ENCODE results near the gene LATS2. TPM values are rescaled to one million over a fixed set of nuclear protein-coding genes. Genes with fewer than 3 reads are reported as not detected.
"Not testable (repeated sequence)": the region's sequence is repeated elsewhere in the genome, so short reads cannot be mapped to it uniquely, and the experiment has no call there.

The LATS2 gene
- polyA plus RNA-seq, 10 donors = 15.3 to 23.1 (median 19.2) TPM

DNA sequence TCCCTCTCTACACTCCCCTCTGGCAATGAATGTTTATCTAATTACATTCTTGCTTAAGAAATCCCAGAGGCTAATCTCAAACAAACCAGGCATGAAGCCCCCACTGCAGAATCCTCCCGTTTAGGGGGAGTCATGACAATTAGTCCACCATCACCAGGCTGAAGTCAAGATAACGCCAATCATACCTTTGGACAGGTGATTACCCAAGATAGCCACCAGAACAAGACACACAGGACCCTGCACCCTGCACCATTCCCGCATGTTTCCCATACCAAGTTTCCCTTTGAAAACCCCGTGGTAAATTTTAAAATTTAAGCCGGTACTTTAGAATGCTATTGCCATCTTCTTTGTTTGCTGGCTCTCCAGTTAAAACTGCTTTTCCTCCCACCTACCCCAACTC lies 94.0 kb downstream of the LATS2 start:
- DNase-seq = no peak

DNA sequence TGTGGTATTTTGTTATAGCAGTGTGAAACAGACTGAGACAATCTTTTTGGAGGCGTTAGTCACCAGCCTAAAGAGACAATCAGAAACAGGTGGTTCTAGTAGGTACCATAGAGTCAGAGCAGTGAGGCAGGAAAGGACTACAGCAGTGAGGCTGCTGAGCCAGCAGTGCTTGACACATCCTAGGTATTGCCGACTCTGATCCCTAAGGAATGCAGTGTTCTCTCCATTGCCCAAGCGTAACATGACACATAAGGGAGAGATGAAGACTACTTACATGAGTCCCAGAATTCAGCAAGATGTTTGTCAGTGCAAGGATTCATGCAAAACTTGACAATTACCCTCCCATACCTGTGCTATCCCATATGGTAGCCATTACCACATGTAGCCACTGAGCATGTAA lies 96.5 kb downstream of the LATS2 start:
- no peak for DNase-seq

DNA sequence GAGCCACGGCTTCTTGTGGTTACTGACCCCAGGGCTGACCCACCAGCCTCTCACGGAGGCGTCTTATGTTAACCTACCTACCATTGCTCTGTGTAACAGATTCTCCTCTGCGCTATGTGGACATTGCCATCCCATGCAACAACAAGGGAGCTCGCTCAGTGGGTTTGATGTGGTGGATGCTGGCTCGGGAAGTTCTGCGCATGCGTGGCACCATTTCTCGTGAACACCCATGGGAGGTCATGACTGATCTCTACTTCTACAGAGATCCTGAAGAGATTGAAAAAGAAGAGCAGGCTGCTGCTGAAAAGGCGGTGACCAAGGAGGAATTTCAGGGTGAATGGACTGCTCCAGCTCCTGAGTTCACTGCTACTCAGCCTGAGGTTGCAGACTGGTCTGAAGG lies 99.7 kb downstream of the LATS2 start:
- not testable (repeated sequence) for DNase-seq

DNA sequence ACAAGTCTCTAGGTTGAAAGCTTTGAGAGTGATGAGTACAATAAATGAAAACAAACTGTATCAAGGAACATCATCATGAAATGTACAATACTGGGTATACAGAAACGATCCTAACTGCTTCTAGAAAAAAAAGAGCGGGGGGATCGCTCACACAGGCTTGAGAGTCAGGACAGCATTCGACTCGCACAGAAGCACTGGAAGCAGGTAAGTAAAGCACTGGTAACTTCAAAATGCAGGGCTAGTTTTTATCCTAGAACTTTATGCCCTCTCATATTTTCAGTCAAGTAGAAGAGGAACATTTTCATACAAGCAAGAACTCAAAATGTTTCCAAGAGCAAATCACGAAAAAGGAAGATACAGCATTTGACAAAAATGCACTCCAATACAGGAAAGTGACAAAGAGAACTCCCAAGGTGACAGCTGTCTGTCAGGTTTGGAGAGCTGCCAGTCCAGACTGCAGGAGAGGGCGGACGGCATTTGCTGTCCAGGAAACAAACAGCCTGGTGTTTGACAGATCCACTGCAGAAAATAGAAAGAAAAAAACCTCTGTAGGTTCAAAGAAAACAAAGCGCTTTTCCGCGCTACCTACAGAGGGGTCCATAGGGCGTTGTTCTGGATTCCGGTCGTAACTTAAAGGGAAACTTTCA lies 100.6 kb downstream of the LATS2 start:
- no peak for DNase-seq

DNA sequence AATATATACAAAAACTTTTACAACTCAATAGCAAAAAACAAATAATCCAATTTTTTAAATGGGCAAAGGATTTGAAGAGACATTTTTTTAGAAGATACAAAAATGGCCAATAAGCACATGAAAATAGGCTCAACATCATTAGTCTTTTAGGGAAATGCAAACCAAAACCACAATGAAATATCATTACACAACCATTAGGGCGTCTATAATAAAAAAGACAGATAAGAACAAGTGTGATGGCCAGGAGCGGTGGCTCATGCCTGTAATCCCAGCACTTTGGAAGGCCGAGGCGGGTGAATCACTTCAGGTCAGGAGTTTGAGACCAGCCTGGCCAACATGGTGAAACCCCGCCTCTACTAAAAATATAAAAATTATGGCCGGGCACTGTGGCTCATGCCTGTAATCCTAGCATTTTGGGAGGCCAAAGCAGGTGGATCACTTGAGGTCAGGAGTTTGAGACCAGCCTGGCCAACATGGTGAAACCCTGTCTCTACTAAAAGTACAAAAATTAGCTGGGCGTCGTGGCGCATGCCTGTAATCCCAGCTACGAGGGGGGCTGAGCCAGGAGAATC lies 104.3 kb downstream of the LATS2 start:
- not testable (repeated sequence) for DNase-seq

DNA sequence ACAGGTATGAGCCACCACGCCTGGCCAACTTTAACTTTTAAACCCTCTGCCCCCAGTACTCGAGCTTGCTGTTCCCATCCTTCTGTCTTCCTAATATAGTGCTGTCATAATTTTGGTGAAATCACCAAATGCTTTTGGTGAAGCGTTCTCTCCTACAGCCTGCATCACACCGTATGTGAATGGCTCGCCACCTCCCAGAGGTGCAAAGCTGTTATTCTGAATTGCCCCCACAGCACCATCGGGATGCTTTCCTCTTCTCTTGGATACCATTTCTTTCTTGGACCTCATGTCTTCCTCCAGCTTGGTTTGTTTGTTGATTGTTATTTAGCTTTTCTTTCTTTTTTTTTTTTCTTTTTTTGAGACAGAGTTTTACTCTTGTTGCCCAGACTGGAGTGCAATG lies 105.9 kb downstream of the LATS2 start:
- no peak for DNase-seq

DNA sequence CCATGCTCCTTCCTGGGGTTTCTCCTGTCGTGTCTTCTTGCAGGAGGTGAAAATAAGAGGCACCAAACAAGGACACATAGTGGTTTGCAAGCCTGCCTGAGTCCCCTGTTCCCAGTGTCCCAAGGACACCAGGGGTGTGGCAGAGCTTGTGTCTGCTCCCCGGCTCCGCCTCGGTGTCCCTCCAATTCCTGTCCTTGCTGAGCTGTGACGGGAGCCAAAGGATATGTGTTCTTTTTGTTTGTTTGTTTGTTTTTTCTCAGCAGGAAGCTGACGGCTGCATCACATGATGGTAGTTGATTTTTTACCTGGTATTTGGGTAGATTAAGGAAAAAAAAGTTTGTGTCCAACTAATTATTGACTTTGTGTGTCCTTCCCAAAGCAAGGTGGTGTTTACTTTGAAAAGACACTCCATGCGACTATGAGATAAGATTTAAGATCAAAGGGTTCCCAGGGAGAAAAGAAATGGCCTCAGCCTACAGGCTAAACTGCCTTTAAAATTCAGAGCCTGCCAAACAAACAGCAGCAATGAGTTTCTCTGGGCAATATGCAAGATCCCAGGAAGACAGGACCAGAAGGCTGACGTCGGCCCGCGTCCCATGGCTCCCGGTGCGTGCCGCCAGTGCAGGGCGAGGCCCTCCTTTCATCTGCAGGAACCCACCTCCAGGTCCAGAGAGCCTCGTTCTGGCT lies 108.0 kb downstream of the LATS2 start:
- DNase-seq = no peak

DNA sequence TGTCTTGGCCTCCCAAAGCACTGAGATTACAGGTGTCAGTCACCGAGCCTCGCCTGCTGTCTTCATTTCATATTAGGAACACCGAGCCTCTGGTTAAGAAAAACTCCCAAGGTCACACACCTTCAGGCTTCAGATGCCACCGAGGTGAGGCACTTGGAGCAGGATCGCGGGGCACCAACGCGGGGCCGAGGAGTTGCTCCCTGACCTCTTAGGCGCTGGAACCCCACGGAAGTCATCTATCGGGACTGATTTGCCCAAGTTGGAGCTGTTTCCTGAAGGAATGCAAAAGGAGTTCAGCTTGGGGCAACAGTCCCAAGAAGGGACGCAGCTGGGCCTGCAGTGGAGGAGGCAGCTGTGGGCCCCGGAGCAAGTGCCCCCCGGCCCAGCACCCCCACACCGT lies 108.5 kb downstream of the LATS2 start:
- no peak for DNase-seq

DNA sequence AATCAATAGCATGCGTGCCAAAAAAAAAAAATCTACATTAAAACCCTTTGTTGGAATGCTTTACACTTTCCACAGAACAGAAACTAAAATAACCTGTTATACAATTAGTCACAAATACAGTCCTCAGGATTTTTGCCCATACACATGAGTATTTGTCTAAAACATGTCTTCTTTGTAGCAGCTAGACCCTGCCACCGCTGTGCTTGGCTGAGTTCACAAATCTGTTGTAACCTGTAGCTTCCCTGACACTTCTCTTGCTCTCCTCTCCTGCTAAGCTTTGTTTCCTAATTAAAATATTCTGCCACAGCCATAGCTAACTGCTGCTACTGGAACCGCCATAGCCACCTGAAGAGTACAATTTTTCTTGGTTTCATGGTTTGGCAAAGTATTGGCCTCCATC lies 113.4 kb downstream of the LATS2 start:
- DNase-seq = not testable (repeated sequence)

DNA sequence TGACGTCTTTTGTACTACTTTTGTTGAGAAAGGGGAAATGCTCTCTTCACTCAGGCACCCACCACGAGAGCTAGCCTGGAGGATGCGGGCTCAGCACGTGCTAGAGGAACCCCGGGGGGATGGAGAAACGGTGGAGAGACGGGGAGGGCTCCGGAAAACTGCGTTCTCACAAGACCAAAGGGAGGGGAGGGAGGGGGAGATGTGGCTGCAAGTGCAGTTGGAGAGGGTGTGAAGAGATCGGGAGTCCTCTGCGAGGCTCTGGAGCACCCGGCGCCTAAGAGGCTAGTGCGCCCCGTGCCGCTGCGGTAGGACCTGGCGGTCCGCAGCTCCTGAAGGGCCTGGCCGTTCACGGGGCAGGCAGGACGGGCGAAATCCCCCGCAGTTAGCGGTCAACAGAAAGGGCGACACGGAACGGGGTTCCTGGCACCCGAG lies 115.4 kb downstream of the LATS2 start:
- DNase-seq = peak; percentile 10 to 59 (median 30)

DNA sequence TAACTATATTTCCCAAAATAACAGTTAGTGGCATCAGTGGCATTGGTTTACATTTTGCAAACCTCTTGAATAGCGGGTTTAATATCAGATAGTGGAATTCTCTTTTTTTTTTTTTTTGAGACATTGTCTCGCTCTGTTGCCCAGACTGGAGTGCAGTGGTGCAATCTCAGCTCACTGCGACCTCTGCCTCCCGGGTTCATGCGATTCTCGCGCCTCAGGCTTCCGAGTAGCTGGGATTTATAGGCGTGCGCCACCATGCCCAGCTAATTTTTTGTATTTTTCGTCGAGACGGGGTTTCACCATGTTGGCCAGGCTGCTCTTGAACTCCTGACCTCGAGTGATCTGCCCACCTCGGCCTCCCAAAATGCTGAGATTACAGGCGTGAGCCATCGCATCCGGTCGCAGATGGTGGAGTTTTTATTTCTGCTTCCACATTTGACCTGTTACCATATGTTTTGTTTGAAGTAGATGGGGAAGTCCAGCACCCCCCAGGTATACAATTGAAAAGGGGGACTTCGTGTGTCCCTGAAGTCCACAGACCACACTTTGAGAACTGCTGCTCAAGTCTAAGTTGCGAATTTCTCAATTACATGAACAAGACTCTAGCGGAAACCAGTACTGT lies 118.3 kb downstream of the LATS2 start:
- DNase-seq = no peak

DNA sequence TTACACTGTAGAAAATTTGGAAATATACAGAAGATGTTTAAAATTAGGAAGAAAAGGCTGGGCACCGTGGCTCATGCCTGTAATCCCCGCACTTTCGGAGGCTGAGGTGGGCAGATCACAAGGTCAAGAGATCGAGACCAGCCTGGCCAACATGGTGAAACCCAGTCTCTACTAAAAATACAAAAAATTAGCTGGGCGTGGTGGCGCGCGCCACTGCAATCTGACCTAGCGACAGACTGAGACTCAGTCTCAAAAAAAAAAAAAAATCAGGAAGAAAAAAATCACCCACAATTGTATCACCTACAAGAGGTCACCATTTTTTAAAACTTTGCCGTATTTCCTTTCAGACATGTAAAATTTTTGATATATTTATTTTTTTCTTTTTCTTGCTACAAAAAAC lies 120.9 kb downstream of the LATS2 start:
- DNase-seq = not testable (repeated sequence)

DNA sequence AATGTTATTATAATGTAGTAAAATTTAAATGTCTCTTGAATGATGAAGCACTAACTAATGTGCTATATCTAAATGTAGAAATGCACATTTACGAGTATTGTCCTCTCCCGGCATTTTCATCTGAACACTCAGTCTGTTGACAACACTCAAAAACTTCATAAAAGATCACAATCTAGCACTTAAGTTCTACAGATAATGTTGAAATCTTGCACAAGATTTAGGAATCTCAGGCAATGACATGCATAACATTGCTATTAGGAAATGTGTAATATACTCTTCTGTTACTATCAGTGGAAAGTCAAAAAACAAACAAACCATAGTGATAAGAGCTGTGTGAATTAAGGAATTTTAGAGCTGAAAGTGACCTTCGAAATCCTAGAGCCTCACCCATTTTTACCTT lies 121.3 kb downstream of the LATS2 start:
- DNase-seq = no peak

DNA sequence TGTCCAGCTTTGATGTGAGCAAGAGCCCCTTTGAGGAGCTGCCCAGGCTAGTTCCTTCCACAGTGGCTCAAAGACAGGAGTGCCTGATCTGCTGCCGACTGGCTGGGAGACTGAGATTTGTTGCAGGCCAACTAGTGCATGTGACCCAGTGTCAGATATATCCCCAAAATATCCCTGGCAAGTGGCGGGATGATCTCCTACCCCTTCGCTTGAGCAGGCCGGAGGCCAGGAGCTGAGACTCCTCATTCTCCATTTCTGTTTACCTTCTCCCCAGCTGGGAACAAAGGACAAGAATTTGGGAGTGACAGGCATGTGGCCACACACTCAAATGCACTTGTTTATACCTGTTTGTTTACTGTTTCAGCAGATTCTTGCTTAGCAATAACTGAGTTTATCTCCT lies 121.7 kb downstream of the LATS2 start:
- DNase-seq = peak in 1 of 3 donors; percentile 11

DNA sequence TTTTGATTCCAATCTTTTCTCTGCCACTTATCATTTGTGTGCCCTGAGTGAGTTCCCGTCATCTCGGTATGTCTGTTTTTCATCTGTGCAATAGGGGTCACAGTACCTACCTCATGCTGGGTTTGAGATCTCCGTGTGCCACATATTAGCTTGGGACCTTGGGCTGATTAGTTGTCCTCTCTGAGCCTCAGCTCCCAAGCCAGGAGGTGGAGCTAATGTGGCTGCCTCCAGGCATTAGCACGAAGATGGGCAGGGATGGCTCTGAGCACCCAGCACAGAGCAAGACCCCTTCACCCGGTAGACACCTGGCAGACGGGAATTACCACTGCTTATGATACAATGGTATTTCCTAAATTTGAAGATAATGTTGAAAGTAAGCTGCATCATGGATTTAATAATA lies 123.1 kb downstream of the LATS2 start:
- DNase-seq = no peak

DNA sequence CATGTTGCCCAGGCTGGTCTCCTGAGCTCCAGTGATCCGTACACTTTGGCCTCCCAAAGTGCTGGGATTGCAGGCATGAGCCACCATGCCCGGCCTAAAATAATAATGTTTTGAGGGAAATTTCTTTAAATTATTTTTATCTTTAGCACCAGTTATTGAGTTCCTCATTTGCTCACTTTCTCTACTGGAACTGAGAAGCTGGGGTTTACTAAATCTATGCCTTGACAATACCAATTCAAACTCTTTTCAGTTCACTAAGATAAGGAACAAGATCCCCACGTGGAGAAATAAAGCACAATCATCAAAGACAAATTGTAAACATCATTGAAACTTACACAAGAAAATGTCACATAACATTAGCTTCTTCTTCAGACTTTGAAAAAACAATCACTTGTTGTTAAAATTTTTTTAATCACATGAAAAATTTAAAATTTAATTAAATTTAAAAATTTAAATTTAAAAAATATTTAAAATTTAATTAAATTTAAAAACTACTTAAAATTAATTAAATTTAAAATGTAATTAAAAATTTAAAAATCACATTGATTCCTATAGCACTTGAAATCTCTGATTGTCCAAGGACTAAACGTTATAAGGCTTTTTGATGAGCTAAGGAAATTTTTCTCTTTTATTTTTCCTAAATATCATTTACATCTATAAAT lies 133.7 kb downstream of the LATS2 start:
- no peak for DNase-seq

DNA sequence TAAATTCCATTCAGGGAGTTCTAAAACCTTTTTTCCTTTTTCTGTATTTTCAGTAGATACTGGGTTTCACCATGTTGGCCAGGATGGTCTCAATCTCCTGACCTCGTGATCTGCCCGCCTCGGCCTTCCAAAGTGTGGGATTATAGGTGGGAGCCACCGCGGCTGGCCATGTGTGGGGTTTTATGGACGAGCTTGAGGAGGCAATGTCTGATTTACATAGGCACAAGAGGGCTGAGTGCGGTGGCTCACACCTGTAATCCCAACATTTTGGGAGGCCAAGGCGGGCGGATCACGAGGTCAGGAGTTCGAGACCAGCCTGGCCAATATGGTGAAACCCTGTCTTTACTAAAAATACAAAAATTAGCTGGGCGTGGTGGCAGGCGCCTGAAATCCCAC lies 136.0 kb downstream of the LATS2 start:
- DNase-seq = not testable (repeated sequence)

DNA sequence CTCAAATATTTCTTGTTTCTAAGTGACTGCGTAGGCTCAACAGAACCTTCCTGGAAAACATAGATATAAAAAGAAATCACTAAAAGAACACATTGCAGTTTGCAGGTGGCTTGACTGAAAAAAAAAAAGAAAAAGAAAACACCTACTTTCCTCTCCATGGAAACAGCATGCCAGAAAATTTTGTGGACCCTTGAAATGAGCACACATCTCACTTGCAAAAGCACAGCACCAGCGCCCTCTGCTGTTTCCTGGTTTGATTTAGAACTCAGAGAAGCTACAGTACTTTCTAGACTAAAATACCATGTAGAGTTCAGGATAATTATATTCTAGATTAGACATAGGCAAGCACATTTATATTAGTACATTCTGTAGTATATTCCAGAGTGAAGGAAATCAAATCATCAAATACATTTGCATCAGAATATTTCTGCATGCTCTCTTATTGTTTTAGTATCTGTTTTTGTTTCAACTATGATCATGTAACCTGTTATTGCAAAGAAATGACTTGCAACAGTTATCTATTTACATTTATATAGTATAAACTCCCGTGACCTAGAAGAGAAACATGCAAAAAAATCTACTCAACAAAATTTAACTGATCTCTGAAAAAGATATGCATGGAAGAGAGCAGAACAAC lies 136.5 kb downstream of the LATS2 start:
- peak; percentile 72 to 90 (median 85) for DNase-seq

DNA sequence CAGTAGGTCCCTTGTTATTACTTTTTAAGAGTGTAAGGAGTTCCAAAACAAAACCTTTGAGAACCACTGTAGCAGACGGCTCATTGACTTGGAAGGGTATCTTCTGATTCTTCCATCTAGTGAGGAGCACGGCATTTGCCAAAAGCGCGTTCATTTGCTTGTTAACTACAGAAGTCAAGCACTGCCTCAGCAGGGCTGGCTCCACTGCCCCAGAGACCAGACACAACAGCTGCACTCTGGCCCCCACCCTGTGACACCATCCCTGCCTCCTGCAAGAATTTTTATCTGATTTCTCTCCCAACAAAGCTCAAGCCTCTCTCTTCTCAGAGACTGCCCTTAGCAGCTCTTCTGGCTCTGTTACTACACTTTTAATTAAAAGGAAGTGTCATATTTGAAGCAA lies 138.1 kb downstream of the LATS2 start:
- peak in 1 of 3 donors; percentile 31 for DNase-seq

Data from muscle of back (tissue), 11 donors.